Ishikawa (cell line): ENCODE measurements around the gene CNTNAP2.

ENCODE experiments used
- CEBPB ChIP-seq: IDR thresholded peaks from 2 replicates; pipeline ENCODE4 v1.6.1; 2012
- CREB1 ChIP-seq: IDR thresholded peaks from 2 replicates; pipeline ENCODE4 v1.6.1; 2012; ENCODE audit warnings: low read depth
- EGR1 ChIP-seq: IDR thresholded peaks from 2 replicates; pipeline ENCODE4 v1.6.1; 2012
- EP300 ChIP-seq: IDR thresholded peaks from 2 replicates; pipeline ENCODE4 v1.6.1; 2012; ENCODE audit warnings: borderline replicate concordance
- FOXM1 ChIP-seq: IDR thresholded peaks from 2 replicates; pipeline ENCODE4 v1.6.1; 2012; ENCODE audit warnings: low read depth, borderline replicate concordance
- NFIC ChIP-seq: IDR thresholded peaks from 2 replicates; pipeline ENCODE4 v1.6.1; 2012
- RAD21 ChIP-seq: IDR thresholded peaks from 2 replicates; pipeline ENCODE4 v1.6.1; 2012; ENCODE audit warnings: low read depth
- TAF1 ChIP-seq: IDR thresholded peaks from 2 replicates; pipeline ENCODE4 v1.6.1; 2012; ENCODE audit warnings: low read depth, mild to moderate bottlenecking
- TCF12 ChIP-seq: IDR thresholded peaks from 2 replicates; pipeline ENCODE4 v1.6.1; 2012; ENCODE audit warnings: low read depth
- TEAD4 ChIP-seq: IDR thresholded peaks from 2 replicates; pipeline ENCODE4 v1.6.1; 2012
- USF1 ChIP-seq: IDR thresholded peaks from 2 replicates; pipeline ENCODE4 v1.6.1; 2012
- YY1 ChIP-seq: IDR thresholded peaks from 2 replicates; pipeline ENCODE4 v1.6.1; 2012; ENCODE audit warnings: low read depth
- ZBTB7A ChIP-seq: IDR thresholded peaks from 2 replicates; pipeline ENCODE4 v1.6.1; 2012; ENCODE audit warnings: low read depth
- TF ChIP-seq, protein P1 (sequence below): IDR thresholded peaks from 2 replicates; pipeline ENCODE4 v1.6.1; 2012
- TF ChIP-seq, protein P2 (sequence below): IDR thresholded peaks from 2 replicates; pipeline ENCODE4 v1.6.1; 2012; ENCODE audit warnings: low read depth, mild to moderate bottlenecking

The CNTNAP2 gene

DNA sequence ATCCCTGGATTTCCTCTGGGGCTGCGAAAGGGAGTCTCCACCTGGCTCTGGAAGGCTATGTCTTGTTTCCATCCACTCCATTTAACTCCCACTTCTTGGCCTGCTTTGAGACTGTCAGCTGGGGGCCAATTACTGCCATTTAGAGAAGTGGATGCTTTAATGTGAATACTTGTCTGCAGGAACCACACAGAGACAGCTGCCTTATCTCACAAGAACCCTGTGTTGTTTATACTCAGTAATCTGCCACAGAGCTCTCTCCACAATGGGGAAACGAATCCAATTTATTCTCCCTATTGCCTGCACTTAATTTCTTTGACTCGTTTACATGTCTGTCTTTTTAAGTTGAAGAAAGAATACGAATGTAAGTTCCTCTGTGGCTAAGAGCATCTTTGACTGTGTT, 1687.0 kb downstream of the CNTNAP2 start:
- TF ChIP-seq FOXM1 (no peak), USF1 (no peak), NFIC (no peak), CREB1 (no peak), CEBPB (no peak), TAF1 (no peak), TCF12 (no peak), EGR1 (no peak), ZBTB7A (no peak), TEAD4 (no peak), YY1 (no peak)
- TF ChIP-seq, protein P1, sequence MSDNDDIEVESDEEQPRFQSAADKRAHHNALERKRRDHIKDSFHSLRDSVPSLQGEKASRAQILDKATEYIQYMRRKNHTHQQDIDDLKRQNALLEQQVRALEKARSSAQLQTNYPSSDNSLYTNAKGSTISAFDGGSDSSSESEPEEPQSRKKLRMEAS, result no peak
- TF ChIP-seq, protein P2, sequence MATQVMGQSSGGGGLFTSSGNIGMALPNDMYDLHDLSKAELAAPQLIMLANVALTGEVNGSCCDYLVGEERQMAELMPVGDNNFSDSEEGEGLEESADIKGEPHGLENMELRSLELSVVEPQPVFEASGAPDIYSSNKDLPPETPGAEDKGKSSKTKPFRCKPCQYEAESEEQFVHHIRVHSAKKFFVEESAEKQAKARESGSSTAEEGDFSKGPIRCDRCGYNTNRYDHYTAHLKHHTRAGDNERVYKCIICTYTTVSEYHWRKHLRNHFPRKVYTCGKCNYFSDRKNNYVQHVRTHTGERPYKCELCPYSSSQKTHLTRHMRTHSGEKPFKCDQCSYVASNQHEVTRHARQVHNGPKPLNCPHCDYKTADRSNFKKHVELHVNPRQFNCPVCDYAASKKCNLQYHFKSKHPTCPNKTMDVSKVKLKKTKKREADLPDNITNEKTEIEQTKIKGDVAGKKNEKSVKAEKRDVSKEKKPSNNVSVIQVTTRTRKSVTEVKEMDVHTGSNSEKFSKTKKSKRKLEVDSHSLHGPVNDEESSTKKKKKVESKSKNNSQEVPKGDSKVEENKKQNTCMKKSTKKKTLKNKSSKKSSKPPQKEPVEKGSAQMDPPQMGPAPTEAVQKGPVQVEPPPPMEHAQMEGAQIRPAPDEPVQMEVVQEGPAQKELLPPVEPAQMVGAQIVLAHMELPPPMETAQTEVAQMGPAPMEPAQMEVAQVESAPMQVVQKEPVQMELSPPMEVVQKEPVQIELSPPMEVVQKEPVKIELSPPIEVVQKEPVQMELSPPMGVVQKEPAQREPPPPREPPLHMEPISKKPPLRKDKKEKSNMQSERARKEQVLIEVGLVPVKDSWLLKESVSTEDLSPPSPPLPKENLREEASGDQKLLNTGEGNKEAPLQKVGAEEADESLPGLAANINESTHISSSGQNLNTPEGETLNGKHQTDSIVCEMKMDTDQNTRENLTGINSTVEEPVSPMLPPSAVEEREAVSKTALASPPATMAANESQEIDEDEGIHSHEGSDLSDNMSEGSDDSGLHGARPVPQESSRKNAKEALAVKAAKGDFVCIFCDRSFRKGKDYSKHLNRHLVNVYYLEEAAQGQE, result no peak

GRCh38 chr7:147804032-147804431, 1687.4 kb downstream of the CNTNAP2 start:
- no peak for TF ChIP-seq FOXM1
- TF ChIP-seq USF1, result no peak
- TF ChIP-seq EGR1, result no peak
- TF ChIP-seq, protein P2, result no peak
- no peak for TF ChIP-seq TAF1
- TF ChIP-seq, protein P1, result no peak
- no peak for TF ChIP-seq RAD21
- no peak for TF ChIP-seq EP300
- no peak for TF ChIP-seq CEBPB
- TF ChIP-seq YY1, result no peak
- no peak for TF ChIP-seq CREB1
- TF ChIP-seq ZBTB7A, result no peak
- no peak for TF ChIP-seq TCF12

DNA sequence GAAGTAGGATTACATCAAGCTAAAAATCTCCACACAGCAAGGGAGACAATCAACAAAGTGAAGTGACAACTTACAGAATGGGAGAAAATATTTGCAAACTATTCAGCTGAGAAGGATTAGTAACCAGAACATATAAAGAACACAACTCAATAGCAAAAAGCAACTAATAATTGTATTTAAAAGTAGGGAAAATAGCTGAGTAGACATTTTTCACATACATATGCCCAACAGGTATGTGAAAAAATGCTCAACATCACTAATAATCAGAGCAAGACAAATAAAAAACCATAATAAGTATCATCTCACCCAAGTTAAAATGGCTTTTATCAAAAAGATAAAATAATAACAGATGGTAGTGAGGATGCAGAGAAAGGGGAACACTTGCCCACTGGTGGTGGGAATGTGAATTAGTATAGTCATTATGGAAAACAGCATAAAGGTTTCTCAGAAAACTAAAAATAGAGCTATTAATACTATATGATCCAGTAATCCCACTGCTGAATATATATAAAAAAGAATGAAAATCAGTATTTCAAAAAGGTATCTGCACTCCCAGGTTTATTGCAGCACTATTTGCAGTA, 1689.5 kb downstream of the CNTNAP2 start:
- TF ChIP-seq, protein P2, result no peak
- TF ChIP-seq NFIC (no peak), TAF1 (no peak), CEBPB (no peak), TCF12 (no peak), CREB1 (no peak), USF1 (no peak), EP300 (no peak), YY1 (no peak), RAD21 (no peak), ZBTB7A (no peak), EGR1 (no peak), FOXM1 (no peak), TEAD4 (no peak)
- TF ChIP-seq, protein P1, result no peak

GRCh38 chr7:147809786-147810185, 1693.2 kb downstream of the CNTNAP2 start:
- no peak for TF ChIP-seq YY1
- TF ChIP-seq EP300, result no peak
- TF ChIP-seq EGR1, result no peak
- no peak for TF ChIP-seq CEBPB
- no peak for TF ChIP-seq RAD21
- no peak for TF ChIP-seq USF1
- TF ChIP-seq TCF12, result no peak
- no peak for TF ChIP-seq TAF1
- TF ChIP-seq NFIC, result no peak
- TF ChIP-seq CREB1, result no peak
- TF ChIP-seq FOXM1, result no peak
- no peak for TF ChIP-seq TEAD4
- TF ChIP-seq ZBTB7A, result no peak
- TF ChIP-seq, protein P1, result no peak
- TF ChIP-seq, protein P2, result no peak
